ENCODE data around the gene TRIM5. TPM values are rescaled to one million over a fixed set of nuclear protein-coding genes. Genes with fewer than 3 reads are reported as not detected.

Gene TRIM5
- total and polyA plus RNA-seq, 2 donors (not counting 1 experiment from before 2014, with no cell fraction given) = 10.1 to 39.5 TPM

- H4K20me1 ChIP-seq (ENCODE audit: control insufficient read depth, insufficient read depth, low read length, poor library complexity, severe bottlenecking) = no peaks in the 10 kb centered on the region
- H3K9me3 Mint-ChIP-seq (ENCODE audit: insufficient read depth) = no peaks in the 10 kb centered on the region
- peak overlapping the region; percentile 95 for H3K4me3 Mint-ChIP-seq
- H3K27ac Mint-ChIP-seq = peak overlapping the region; percentile 96
- 35% methylated on average over 4 of the region's 4 CpGs for WGBS (ENCODE audit: insufficient coverage)
- H3K27ac ChIP-seq (ENCODE audit: low read length in 2 of 2) = peak overlapping the region; percentile 63 to 89
- no peaks in the 10 kb centered on the region for H3K27me3 ChIP-seq (replicated peaks in 1 of 4; ENCODE audit: control extremely low read depth in 1 of 4, control insufficient read depth in 3 of 4, insufficient read depth in 4 of 4, low read length in 3 of 4)
- CTCF ChIA-PET = interaction anchor here (1.1 to 1.5 kb wide), 3 partner anchors 25 to 59 kb away, joined by 3 to 7 read pairs (median 5); partner anchors contain the start of gene TRIM5
- H2AFZ ChIP-seq (ENCODE audit: insufficient read depth, low read depth, low read length, poor library complexity, severe bottlenecking) = peak overlapping the region; percentile 92
- H3K4me2 ChIP-seq (replicated peaks; ENCODE audit: low read depth, low read length, poor library complexity, severe bottlenecking) = peak overlapping the region; percentile 89
- POLR2A ChIA-PET = interaction anchor here (1.2 to 1.4 kb wide), 2 partner anchors 16 to 58 kb away, joined by 3 read pairs; no protein-coding TSS in a partner anchor
- ATAC-seq (ENCODE audit: low read depth) (no peak), DNase-seq (no peak)
- H3K9ac ChIP-seq (ENCODE audit: low read length) = peak overlapping the region; percentile 78
- H3K9me3 ChIP-seq (ENCODE audit: control extremely low read depth in 1 of 3, control insufficient read depth in 2 of 3, insufficient read depth in 1 of 3, low read length in 2 of 3) = no peaks in the 10 kb centered on the region
- intact Hi-C loops (cut with micrococcal nuclease) = loop anchor here (1.0 to 2.0 kb wide), 2 partner anchors 64 to 610 kb away; partner anchors contain the start of genes FHIP1B and TRIM22
- H3K27me3 Mint-ChIP-seq = no peaks in the 10 kb centered on the region
- H3K4me3 ChIP-seq (ENCODE audit: control extremely low read depth in 1 of 5, extremely low read depth in 1 of 5, insufficient read depth in 1 of 5, low read depth in 2 of 5, low read length in 4 of 5) = peak overlapping the region; percentile 44 to 83 (median 73)
- H3K4me1 Mint-ChIP-seq = peaks cover 48% of the 10 kb centered on the region
- H3K4me1 ChIP-seq (ENCODE audit: control insufficient read depth in 2 of 2, insufficient read depth in 2 of 2, low read length in 2 of 2) = peaks cover 22 to 24% of the 10 kb centered on the region in 2 donors
- H3K79me2 ChIP-seq (ENCODE audit: control insufficient read depth, insufficient read depth, low read length) = peaks cover 59% of the 10 kb centered on the region
- TF ChIP-seq CTCF (IDR thresholded peaks at IDR 0.05) = no peak
- no peak for TF ChIP-seq EZH2 (IDR thresholded peaks at IDR 0.05; ENCODE audit: borderline replicate concordance, insufficient read depth, low read depth, low read length, poor library complexity, severe bottlenecking)
- no peaks in the 10 kb centered on the region for H3K36me3 ChIP-seq (replicated peaks in 1 of 2; ENCODE audit: control extremely low read depth in 1 of 2, control insufficient read depth in 1 of 2, extremely low read depth in 1 of 2, insufficient read depth in 2 of 2, low read length in 1 of 2)
Measured at GRCh38 chr11:5625281-5625680, 59.6 kb downstream of the TRIM5 start.

Measured in B cell (primary cell).